Skeletal muscle satellite cell (primary cell): Measurements from ENCODE around the gene SEMA5A.

Source experiments
- H3K27me3 ChIP-seq: 2 replicates; pipeline ENCODE4 v1.7.0; 2013; ENCODE audit warnings: low read length; ENCODE audit not compliant: control insufficient read depth, insufficient read depth
- H3K36me3 ChIP-seq: 2 replicates; pipeline ENCODE4 v1.7.0; 2013; ENCODE audit warnings: mild to moderate bottlenecking, control low read depth, low read length; ENCODE audit not compliant: insufficient read depth
- H3K4me1 ChIP-seq: 2 replicates; pipeline ENCODE4 v1.7.0; 2013; ENCODE audit warnings: low read length; ENCODE audit not compliant: control insufficient read depth, insufficient read depth
- H3K4me2 ChIP-seq: 2 replicates; pipeline ENCODE4 v1.7.0; 2013; ENCODE audit warnings: mild to moderate bottlenecking, low read length
- H3K4me3 ChIP-seq: 2 replicates; pipeline ENCODE4 v1.7.0; 2013; ENCODE audit warnings: low read length
- H3K9ac ChIP-seq: 2 replicates; pipeline ENCODE4 v1.7.0; 2013; ENCODE audit warnings: mild to moderate bottlenecking, low read depth, low read length, moderate library complexity
- H3K9me3 ChIP-seq: replicated peaks from 2 replicates; pipeline ENCODE4 v1.7.0; 2013; ENCODE audit warnings: mild to moderate bottlenecking, control low read depth, low read length

SEMA5A gene

GRCh38 chr5:9279774-9280173 is 266.1 kb downstream of the SEMA5A start:
- no peak overlapping the region for H3K4me3 ChIP-seq
- H3K9ac ChIP-seq = no peak overlapping the region
- no peaks in the 10 kb centered on the region for H3K9me3 ChIP-seq
- no peaks in the 10 kb centered on the region for H3K27me3 ChIP-seq
- no peak overlapping the region for H3K4me2 ChIP-seq
- no peaks in the 10 kb centered on the region for H3K4me1 ChIP-seq
- H3K36me3 ChIP-seq = no peaks in the 10 kb centered on the region

GRCh38 chr5:9278921-9279603 is 266.8 kb downstream of the SEMA5A start:
- Histone ChIP-seq H3K4me2 (no peak overlapping the region), H3K4me1 (no peaks in the 10 kb centered on the region), H3K9ac (no peak overlapping the region), H3K4me3 (no peak overlapping the region), H3K36me3 (no peaks in the 10 kb centered on the region), H3K27me3 (no peaks in the 10 kb centered on the region), H3K9me3 (no peaks in the 10 kb centered on the region)

GRCh38 chr5:9269014-9269413 is 276.9 kb downstream of the SEMA5A start:
- H3K36me3 ChIP-seq = no peaks in the 10 kb centered on the region
- no peaks in the 10 kb centered on the region for H3K9me3 ChIP-seq
- peaks cover 9% of the 10 kb centered on the region for H3K4me1 ChIP-seq
- H3K27me3 ChIP-seq = no peaks in the 10 kb centered on the region
- no peak overlapping the region for H3K9ac ChIP-seq
- no peak overlapping the region for H3K4me2 ChIP-seq
- no peak overlapping the region for H3K4me3 ChIP-seq

GRCh38 chr5:9268226-9268625 is 277.6 kb downstream of the SEMA5A start:
- no peak overlapping the region for H3K4me2 ChIP-seq
- no peaks in the 10 kb centered on the region for H3K9me3 ChIP-seq
- H3K4me3 ChIP-seq = no peak overlapping the region
- H3K4me1 ChIP-seq = peaks cover 9% of the 10 kb centered on the region
- H3K9ac ChIP-seq = no peak overlapping the region
- H3K36me3 ChIP-seq = no peaks in the 10 kb centered on the region
- H3K27me3 ChIP-seq = no peaks in the 10 kb centered on the region

DNA sequence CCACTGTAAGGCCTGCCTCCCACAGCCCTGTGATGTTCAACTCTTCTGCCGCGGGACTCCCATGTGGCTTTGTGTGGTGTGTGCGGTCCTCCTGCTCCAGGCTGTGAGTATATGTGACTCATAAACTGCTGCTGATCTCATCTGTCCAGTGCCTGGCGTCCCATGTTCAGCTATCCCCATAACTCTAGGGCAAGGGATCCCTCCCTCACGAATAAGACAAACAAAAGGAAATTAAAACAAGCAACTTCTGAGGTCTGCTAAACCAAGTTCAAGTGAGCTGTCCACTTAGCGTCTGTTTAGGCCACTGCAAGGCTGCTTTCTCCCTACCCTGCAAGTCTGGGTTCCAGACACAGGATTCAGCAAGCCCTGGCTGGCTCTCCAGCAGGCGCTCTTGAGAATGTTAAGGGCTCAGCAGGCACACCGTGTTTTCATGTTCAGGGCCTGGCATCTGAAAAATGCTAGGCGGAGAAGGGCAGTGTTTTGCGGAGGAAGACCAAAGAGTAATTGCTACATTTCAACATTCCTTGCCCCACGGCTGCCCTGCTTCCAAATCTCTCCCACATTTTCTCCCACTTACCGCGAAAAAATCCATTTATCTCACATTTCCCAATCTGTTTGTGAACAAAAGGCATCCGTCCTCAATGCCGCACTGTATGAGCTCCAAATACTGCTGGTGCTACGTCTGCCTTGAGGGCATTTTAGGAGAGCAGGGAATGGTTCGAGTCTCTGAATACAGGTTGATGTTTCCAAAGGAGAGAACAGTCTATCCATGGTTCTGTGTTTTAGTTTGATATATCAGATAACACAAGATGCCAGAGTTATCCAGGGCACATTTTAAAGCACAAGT is 280.2 kb downstream of the SEMA5A start:
- Histone ChIP-seq H3K36me3 (no peaks in the 10 kb centered on the region), H3K4me2 (peak overlapping the region; percentile 33), H3K27me3 (no peaks in the 10 kb centered on the region), H3K4me1 (peaks cover 9% of the 10 kb centered on the region), H3K4me3 (no peak overlapping the region), H3K9me3 (no peaks in the 10 kb centered on the region), H3K9ac (peak overlapping the region; percentile 43)

DNA sequence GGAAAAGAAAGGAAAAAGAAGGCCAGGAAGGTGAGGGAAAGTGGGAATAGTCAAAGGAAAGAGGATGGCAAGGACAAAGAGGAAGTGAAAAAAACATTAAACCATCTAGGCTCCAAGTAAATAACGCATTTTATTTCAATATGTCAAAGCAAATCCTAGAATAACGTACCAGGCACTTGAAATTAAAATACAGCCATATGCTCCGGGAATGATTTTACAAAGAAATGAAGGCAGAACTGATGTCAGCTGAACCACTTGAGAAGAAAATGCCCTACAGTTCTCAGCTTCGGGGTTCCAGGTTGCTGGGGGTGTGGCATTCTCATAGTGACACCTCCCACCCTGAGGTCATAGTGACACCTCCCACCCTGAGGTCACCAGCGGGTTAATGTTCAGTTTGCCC is 281.6 kb downstream of the SEMA5A start:
- H3K27me3 ChIP-seq = no peaks in the 10 kb centered on the region
- H3K9me3 ChIP-seq = no peaks in the 10 kb centered on the region
- H3K4me2 ChIP-seq = no peak overlapping the region
- H3K36me3 ChIP-seq = no peaks in the 10 kb centered on the region
- peaks cover 9% of the 10 kb centered on the region for H3K4me1 ChIP-seq
- no peak overlapping the region for H3K4me3 ChIP-seq
- no peak overlapping the region for H3K9ac ChIP-seq

DNA sequence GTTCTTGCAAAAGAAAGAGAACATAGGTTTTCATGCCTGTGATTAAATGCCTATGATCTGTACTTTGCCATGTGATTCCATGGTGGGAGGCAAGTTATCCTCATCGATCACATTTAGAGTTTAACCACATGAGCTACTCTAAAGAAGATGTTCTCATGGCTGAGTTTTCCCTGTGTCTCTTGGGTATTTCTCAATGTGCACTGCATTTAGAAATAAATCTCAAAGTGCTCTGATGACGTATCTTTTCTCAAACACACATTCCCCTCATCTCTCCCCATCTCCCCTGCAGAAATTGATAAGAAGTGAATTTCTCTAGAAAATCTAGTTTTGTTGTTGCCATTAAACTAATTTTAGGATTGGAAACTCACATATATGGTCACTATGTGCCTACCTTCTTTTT is 282.2 kb downstream of the SEMA5A start:
- Histone ChIP-seq H3K27me3 (no peaks in the 10 kb centered on the region), H3K9me3 (no peaks in the 10 kb centered on the region), H3K4me1 (peaks cover 9% of the 10 kb centered on the region), H3K4me2 (no peak overlapping the region), H3K36me3 (no peaks in the 10 kb centered on the region), H3K4me3 (no peak overlapping the region), H3K9ac (no peak overlapping the region)

- Histone ChIP-seq H3K4me3 (no peak overlapping the region), H3K36me3 (no peaks in the 10 kb centered on the region), H3K4me2 (no peak overlapping the region), H3K4me1 (peaks cover 23% of the 10 kb centered on the region), H3K27me3 (no peaks in the 10 kb centered on the region), H3K9me3 (no peaks in the 10 kb centered on the region), H3K9ac (no peak overlapping the region)
Observed at GRCh38 chr5:9251379-9251980, 294.4 kb downstream of the SEMA5A start.

DNA sequence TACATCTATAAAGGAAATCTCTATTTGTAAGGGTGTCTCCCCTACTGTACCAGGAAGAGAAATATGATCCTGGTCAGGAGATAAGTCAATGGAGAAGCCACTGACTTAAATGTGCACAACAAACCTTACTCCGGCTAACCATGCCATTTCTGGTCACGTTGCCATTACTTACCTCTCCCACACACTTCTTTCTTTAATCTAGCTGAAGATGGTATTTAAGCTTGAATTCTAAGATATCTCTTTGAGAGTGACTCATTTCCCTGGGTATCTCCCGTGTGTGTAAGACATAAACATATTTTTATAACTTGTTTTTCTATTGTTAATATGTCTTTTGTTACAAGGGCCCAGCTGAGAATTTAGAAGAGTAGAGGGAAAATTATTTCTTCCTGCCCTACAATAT is 296.6 kb downstream of the SEMA5A start:
- Histone ChIP-seq H3K9me3 (no peaks in the 10 kb centered on the region), H3K4me2 (no peak overlapping the region), H3K27me3 (no peaks in the 10 kb centered on the region), H3K4me3 (no peak overlapping the region), H3K9ac (no peak overlapping the region), H3K4me1 (peaks cover 23% of the 10 kb centered on the region), H3K36me3 (no peaks in the 10 kb centered on the region)

- H3K27me3 ChIP-seq = no peaks in the 10 kb centered on the region
- H3K4me2 ChIP-seq = no peak overlapping the region
- no peaks in the 10 kb centered on the region for H3K36me3 ChIP-seq
- H3K4me3 ChIP-seq = no peak overlapping the region
- peaks cover 10% of the 10 kb centered on the region for H3K4me1 ChIP-seq
- H3K9me3 ChIP-seq = no peaks in the 10 kb centered on the region
- H3K9ac ChIP-seq = no peak overlapping the region
Observed at GRCh38 chr5:9245071-9245470, 300.8 kb downstream of the SEMA5A start.

GRCh38 chr5:9244417-9244816 is 301.5 kb downstream of the SEMA5A start:
- Histone ChIP-seq H3K4me3 (no peak overlapping the region), H3K9ac (no peak overlapping the region), H3K4me1 (peaks cover 14% of the 10 kb centered on the region), H3K27me3 (no peaks in the 10 kb centered on the region), H3K9me3 (no peaks in the 10 kb centered on the region), H3K36me3 (no peaks in the 10 kb centered on the region), H3K4me2 (no peak overlapping the region)
